Measurements from ENCODE around the gene RBM19.
"Not testable (repeated sequence)": the region's sequence is repeated elsewhere in the genome, so short reads cannot be mapped to it uniquely, and the experiment has no call there.

Gene RBM19

DNA sequence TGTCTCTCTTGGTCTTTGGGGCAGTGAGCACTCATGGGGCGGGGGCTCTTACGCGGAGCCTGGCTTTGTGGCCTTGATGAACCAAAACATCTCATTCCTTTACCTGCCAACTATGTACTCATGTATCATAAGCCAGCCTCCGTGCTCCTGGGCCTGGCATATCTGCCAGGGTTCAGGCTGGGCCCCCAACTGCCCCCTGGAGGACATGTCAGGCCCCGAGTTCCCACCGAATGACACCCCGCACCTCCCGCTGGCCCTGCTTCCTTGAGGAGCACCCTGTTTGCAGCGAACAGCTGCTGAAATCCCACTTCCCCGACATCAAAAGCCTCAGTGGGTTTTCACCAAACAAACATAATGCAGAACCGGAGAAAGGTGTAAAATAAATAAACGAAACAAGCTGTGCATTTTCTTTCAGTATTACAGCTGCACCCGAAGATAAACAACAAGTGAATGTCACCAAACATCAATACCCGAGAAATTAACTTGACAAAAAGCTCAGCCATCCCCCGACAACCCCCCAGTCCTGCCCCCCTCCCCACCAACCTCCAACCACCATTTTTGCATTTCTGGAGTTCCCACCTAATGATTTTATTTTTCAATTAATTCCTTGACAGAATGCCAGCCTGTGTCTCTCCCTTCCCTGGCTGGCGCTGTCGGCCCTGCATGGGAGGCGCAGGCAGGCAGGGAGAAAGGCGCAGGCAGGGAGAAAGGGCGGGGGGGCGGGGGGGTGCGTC lies 139.2 kb downstream of the RBM19 start:
- no peak for DNase-seq

- no peak for DNase-seq
Measured at GRCh38 chr12:113825705-113826104, 140.4 kb downstream of the RBM19 start.

DNA sequence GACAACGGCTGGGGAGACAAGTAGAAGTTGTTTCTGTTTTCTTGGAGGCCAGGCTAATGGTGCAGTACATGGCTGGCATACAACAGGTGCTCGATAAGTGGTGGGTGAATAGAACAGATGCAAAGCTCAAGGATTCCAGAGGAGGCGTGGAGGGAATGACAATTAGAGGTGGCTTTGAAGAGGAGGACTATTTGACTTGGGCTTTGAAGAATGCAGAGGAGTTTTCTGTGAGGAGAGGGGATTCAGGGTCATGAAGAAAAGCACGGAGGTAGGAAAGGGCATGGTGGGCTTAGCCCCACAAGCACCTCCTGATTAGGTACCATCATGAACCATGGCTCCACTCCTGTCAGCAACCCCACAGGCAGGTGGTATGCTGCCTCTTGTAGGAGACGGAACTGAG lies 142.3 kb downstream of the RBM19 start:
- DNase-seq: no peak

DNA sequence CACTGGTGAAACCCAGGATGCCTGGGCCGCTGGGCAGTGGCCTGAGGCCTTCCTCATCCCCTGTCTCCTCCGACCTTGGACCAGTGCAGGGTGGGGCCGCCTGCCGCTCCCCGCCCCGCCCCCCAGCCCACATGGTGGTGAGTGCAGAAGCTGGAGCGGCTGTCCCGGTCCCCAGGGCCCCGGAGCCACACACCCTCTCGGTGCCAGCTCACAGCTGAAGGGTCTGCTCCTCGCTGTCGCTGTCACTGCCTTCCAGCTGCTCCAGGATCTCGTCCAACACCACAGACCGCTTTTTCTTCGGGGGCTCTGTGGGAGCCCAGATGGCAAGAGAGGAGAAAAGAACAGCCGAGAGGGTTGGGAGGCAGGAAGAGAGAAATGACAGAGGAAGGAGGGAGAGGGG lies 143.1 kb downstream of the RBM19 start:
- no peak for DNase-seq

DNA sequence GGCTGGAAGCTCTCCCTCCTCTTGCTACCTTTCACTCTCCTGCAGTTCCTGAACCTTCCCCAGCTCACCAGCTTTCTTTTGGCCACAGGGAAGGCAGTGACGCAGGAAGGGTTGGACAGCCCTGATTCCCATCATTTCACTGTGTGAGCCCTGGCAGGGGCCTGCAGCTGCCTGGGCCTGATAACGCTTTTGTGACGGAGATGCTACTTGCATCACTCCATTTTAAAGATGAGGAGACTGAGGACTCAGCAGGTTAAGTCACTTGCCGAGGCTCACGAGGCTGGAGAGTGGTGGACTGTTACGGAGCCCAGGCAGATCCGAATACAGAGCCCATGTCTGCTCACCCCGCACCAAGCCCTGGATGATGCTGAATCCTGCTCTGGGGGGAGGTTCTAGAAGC lies 145.3 kb downstream of the RBM19 start:
- no peak for DNase-seq

DNA sequence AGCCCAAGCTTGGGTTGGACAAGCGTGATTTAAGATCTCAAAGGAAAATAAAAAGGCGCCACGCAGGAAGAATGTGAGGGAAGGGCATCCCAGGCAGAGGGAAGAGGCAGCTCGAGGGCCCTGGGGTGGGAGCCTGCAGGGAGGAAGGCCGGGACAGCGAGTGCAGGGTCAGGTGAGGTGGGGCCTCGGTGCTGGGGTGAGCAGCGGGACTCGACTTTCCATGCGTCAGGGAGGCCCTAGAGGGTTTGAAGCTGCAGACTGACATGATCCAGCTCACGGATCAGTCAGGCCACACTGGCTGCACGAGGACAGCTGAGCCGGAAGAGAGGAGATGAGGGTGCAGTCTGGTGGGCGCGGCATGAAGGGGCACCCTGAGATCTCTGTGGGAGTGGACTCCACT lies 145.8 kb downstream of the RBM19 start:
- no peak for DNase-seq

DNA sequence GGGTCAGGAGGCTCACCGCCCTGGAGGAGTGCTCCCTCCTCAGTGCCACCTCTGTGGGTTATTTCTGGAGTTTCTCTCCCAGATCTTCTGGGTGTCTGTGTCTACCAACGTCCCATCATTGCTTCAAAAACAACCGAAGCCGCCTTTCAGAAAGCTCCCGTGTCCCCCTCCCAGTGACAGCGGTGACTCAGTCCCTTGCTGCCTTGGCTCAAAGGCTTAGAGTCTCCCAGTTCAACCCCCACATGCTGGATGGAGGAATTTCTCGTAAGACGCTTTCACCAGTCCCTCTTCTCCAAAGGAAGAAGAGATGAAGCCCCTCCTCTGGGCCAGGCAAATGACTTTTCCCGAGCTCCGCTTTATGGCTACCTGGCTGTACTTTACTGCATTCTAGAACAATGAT lies 146.6 kb downstream of the RBM19 start:
- DNase-seq: no peak

DNA sequence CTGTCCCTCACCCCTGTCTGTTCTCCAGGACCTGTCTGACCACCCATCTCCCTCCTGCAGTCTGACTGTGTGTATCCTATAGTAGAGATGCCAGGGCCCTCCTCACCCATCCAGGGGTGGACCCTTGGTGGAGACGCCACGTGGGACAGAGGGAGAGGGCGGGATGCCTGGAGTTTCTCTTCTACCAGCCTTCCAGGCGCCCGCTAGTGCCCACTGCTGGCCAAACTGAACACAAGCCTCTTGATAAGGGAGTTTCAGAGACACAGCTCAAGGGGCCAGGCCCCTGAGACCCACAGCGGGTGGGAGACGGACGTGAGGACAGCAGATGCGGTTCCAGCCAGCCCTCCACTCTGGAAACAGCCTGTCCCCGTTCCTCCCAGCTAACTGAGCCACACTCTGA lies 147.3 kb downstream of the RBM19 start:
- no peak for DNase-seq

GRCh38 chr12:113818283-113818682 lies 147.8 kb downstream of the RBM19 start:
- DNase-seq: no peak

DNA sequence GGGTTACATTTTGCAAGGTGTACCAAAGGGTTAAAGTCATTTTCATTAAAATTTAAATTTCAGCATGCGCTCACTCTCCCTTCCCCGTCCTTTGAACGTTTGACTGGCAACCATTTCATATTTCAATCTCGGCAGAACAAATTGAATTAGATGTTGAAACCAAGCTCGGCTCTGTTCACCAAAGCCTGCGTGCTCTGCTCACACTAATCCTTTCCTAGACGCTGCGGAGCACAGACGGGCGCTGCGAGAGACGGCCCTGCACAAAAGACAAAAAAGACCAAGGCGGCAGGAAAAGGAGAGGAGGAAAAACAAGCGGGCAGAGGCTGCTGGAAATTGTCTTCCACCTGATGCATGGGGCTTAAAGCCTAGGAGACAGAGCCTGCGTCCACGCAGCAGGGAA lies 149.3 kb downstream of the RBM19 start:
- no peak for DNase-seq

GRCh38 chr12:113815031-113815430 lies 151.1 kb downstream of the RBM19 start:
- no peak for DNase-seq

GRCh38 chr12:113813229-113813541 lies 152.9 kb downstream of the RBM19 start:
- no peak for DNase-seq

GRCh38 chr12:113812411-113813228 lies 153.5 kb downstream of the RBM19 start:
- DNase-seq: no peak

- not testable (repeated sequence) for DNase-seq
Measured at GRCh38 chr12:113809462-113810220, 156.5 kb downstream of the RBM19 start.

GRCh38 chr12:113808095-113808951 lies 157.8 kb downstream of the RBM19 start:
- DNase-seq: no peak

GRCh38 chr12:113805673-113806072 lies 160.5 kb downstream of the RBM19 start:
- no peak for DNase-seq

GRCh38 chr12:113804961-113805600 lies 161.0 kb downstream of the RBM19 start:
- DNase-seq: no peak

DNA sequence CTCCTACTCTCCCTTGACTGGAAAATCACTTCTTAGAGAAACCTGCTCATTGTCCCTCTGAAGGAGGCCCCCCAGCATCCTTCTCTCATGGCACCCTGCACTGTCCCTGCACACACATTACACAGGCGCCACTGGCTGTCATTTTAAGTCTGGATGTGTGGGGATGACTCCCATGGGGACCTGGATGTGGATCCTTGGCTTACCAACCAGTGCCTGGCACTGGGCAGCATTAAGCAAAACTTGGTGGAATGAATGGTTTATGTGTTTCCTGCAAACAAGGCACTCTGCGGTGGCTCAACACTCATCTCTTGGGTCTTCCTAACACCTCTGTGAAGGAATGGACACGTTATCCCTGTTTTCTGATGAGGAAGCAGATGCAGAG lies 162.4 kb downstream of the RBM19 start:
- no peak for DNase-seq

DNA sequence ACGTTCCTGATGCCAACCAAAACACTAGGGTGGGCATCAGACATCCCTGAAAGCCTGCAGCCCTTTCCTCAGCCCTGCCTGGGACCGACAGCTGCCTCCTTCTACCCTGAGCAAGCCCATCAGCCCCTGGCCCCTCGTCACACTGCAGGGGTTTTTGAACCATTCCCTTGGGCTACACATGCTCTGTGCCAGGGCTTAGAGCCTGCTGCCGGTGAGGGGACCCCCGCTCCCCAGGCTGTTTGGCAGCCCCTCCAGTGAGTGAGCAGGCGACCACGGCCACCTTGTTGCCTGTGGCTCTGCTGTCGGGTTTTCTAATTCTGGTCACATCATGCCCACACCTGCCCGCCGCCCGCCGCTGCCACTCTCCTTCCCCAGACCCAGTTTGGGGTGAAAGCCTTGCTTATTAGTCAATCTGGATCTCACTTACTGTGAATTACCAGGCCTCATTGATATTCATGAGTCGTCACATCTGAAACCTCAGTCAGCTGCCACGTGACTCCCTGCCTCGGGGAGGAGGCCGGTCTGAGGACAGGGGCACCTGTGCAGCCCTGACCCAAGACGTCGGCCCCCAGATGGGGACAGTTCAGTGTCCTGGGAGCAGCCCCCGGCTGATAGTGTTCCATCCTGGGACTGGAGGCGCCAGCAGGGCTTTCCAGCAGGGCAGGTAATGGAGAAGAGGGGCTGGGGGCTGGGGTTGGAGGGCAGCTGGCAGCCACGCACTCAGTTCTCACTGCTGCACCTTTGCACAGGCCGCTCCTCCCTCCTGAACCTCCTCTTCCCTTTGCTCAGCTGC lies 163.0 kb downstream of the RBM19 start:
- DNase-seq: no peak

- DNase-seq: no peak
Measured at GRCh38 chr12:113802000-113802749, 163.9 kb downstream of the RBM19 start.

DNA sequence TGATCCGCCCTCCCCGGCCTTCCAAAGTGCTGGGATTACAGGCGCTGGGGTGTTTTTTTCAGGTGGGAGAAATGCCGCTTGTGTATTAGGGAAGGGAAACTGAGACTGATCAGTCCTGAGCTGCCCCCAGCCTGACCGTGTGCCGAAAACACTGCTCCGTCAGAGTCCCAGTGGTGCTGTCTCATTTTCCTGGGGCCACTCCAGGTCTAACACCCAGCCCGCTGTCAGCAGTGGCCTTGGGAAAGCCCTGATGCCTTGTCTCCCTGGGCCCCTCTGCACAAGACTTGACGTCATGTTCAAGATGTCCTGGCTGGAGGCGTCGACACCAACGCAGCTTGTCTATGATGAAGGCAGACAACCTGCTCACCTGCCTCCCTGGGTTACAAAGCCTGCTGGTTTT lies 165.9 kb downstream of the RBM19 start:
- DNase-seq: no peak
